HG02798 (cell line): ENCODE measurements around the gene BAAT.
"Not testable (repeated sequence)": the region's sequence is repeated elsewhere in the genome, so short reads cannot be mapped to it uniquely, and the experiment has no call there.

Source experiments
- ATAC-seq: cut with Tn5 transposase; IDR thresholded peaks from one replicate; pipeline ENCODE4 v1.9.1; 2021; ENCODE audit warnings: mild to moderate bottlenecking; ENCODE audit not compliant: unreplicated experiment, poor library complexity

Gene BAAT

DNA sequence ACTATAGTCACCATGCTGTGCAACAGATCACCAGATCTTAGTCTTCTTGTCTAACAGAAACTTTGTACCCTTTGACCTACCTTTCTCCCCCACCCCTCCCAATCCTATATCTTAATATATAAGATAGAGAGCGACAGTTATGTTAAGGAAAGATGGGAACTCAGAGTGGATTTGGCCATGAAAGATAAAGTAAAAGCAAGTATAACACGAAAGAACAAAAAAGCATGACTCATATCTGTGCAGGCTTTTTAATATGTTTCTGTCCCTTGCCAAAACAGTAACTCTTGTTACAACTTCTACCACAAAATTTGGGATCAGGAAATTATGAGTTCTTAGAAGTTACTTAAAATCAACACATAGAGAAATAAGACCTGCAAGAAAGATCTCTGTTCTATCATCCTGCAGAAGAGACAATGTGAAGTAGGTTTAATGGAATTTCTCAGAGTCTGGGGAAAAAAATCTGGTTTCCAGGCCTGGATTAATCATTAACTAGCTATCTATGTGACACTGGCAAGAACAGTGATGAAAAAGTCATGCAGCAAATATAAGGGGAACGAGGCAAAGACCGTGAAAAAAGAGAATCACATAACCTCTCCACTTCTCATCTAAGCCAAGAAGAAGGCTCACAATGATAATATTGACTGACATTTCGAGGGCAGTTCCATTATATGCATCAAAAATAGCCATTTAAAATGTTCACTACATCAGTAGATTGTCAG is 18.6 kb downstream of the BAAT start:
- ATAC-seq = no peak

DNA sequence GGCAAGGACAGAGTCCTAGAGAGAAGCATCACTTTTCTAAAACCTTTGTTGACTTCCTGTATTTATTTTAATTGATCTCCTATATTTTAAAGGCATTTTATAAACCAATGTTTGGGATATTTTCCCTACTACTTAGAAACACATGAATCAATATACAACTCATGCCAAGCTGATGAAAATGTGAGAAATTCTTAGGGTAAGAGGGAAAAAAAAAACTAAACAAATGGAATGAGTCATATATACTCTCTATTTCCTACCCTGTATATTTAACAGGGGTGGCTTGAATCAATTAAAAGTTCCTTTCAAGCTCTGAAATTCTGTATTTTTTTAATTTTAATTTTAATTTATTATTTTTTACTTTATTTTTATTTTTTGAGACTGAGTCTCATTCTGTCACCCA is 19.6 kb downstream of the BAAT start:
- ATAC-seq = no peak

DNA sequence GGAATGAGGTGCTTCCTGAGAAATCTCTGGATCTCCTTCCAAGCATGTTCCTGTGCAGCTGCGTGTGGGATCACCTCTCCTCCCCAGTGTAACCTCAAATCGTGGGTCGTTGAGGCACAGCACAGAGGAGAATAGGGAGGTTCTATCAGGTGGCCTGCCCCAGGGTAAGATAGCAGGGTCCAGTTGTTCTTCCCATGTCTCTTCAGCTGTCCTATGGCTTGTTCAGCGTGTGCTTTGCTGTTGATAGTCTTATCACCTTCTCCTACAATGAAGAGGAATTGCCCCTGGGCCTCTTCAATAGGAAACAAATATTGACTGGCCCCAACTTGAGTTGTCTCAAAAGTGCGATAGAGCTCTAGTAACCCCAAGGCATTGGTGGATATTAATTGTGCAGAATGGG is 22.4 kb downstream of the BAAT start:
- ATAC-seq = no peak

DNA sequence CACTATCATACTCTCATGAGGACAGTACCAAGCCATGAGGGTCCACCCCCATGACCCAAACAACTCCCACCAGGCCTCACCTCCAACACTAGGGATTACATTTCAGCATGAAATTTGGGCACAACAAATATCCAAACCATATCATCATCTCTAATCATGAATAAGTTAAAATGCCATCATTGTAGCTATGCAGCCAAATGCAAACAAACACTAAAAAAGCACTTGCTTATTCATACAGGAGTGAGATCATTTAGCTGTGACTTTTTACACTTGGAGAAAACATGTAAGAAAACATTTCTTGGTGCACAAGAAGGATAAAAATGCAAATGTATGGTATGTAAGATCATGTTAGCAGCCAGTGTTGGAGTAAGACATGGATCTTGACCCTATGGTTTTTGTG is 24.2 kb downstream of the BAAT start:
- ATAC-seq = no peak

DNA sequence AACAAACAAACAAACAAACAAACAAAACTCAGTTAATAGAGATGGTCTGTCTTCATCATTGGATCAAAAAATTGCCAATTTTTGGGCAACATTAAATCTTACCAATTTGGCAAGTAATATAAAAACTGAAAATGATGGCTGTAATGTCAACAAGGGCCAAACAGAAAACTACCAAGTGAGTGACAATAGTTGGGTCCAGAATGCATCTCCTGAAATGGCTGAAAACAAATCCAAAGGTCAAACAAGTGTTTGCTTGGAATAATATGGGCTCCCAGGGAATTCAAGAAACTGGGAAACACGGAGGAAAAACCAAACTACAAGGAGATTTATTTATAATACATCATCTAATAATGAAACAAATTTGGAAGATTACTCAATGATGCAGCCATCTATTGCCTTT is 25.1 kb downstream of the BAAT start:
- ATAC-seq = no peak

DNA sequence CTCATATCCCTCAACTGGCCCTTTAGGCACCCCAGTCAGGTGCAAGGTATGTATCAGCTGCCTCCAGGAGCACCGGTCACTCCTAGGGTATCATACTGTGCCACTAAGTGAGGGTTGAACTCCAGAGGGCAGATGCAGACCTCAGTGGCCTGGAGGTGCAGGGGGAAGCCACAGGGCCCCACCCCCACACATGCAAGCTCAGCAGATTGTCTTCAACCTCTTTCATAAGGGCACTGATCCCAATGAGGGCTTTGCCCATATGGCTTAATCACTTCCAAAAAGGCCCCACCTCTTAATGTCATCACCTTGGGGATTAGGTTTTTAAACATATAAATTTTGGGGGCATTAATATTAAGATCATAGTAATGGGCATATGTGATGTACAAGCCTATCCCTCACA is 28.2 kb downstream of the BAAT start:
- no peak for ATAC-seq

DNA sequence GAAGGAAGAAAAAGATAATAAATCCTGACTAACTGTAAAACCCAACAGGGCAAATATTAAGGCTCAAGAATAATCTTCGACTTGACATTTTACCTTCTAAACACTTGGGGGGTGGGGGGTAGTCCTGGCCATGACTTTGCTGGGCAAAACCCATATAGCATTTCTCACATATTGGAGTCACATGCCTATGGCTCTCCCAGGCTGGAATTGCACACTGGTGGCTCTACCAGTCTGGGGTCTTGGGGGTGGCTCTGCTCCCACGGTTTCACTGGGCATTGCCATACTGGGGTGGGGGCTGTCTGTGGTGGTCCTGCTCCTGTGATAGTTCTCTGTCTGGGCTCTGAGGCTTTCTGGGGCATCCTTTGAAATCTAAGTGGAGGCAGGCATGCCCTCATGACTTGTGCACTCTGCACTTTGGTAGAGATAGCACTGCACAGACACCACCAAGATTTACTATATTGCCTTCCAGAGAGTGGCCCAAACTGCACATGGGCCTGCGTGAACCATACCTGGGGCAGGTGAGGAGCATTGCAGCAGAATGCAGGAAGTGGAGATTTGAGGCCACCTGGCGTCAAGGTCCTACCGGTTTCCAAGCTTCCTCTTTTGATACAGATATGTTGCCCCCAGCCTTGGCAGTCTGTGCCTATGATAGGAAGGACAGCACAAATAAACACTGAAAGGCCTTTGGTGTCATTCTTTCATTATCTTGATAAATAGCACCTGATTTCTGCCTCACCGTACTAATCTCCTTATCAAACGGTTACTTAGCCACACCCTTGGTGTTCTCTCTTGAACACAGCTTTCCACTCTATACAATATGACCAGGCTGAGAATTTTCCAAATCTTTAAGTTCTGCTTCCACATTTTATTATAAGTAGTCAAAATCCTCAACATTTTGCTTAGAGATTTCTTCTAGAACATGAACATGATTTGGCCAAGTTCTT is 29.8 kb downstream of the BAAT start:
- ATAC-seq = no peak

DNA sequence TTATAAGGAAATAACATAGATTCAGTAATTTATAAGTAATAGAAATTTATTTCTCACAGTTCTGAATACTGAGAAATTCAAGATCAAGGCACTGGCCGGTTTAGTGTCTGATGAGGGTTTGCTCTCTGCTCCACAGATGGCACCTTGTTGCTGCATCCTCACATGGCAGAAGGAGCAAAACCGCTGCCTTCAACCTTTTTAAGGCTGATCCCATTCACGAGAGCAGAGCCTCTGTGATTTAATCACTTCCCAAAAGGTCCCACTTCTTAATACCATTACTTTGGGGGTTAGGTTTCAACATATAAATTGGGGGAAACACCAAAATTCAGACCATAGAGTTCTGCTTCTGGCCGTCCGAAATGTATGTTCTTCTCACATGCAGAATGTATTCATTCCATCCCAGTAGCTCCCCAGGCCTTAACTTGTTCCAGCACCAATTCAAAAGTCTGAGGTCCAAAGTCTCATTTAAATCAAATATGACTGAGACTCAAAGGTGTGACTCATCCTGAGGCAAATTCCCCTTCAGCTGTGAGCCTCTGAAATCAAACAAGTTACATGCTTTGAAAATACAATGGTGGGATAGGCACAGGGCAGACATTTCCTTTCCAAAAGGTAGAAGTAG is 30.6 kb downstream of the BAAT start:
- no peak for ATAC-seq

DNA sequence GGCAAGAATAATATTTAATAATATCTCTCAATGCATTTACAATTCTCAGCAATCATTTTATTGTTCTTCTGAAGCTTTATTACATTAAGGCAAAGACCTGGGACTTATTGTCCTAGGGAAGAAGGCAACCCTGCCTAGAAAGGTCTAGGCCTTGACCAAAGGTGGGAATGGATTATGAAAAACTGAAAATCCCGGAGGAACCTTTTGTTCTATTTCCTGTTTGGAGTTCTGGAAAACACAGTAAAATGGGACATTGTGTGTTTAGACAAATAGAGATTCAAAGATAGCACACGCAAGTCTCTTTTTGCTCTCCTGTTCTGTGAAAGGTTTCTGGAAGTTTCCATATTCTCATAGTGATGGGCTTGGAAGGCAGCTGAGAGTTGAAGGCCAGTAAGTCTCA is 31.1 kb downstream of the BAAT start:
- ATAC-seq = no peak

DNA sequence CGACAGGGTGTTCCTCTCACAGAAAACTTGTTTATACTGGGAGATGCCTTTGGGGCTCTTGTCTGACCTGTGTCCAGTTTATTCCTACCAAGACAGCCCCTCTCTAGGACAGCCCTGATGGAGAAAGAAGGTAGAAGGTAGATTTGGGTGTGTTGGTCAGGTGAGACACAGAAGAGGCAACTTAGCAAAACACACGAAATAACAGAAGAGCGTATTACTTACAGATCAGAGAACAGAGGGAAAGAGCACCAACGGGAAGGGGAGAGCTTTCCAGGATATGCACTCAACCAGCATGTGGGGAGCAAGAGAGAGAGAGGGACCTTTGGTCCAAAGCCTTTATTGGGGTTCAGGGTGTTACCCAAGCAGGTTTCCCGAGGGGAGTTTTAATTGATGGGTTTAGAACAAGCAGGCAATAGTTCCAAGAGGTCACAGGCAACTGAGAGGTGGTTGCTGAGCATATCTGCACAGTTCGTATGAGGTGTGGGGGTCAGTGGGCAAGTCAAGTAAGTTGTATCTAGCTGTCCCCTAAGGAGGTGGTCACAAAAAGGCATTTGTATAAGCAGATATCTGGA is 31.8 kb downstream of the BAAT start:
- no peak for ATAC-seq

DNA sequence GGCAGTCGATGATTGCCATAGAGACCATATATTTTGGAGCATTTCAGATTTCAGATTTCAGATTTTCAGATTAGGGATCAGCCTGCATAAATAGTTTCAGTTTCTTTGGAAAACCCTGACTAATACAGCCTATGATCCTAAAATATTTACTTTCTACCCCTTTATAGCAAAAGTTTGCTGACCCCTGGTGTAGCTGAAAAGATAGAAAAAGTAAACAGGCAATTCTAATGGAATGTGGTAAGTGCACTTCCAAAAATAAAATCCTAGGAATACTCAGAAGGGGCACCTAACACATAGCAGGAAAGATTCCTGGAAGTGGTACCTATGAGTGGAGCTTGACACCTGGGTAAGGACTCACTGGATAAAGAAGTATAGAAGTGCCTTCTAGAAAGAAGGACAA is 34.5 kb downstream of the BAAT start:
- no peak for ATAC-seq

DNA sequence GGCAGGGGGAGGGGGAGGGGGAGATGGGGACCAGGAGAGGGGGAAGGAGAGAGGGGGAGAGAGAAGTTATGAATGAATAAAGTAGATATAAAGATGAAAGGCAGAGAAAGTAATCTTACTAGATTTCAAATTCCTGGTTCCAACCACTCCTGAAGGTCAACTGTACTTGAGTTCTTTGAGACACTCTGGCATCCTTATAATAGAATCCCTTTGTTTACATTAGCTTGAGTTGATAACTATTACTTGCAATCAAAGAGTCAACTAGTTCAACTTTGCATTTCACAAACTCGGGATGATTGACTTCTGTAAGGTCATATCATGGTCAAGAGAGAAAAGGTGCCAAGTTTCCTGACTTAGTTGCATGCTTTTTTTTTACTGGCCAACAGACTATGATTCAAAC is 42.2 kb downstream of the BAAT start:
- ATAC-seq = no peak

DNA sequence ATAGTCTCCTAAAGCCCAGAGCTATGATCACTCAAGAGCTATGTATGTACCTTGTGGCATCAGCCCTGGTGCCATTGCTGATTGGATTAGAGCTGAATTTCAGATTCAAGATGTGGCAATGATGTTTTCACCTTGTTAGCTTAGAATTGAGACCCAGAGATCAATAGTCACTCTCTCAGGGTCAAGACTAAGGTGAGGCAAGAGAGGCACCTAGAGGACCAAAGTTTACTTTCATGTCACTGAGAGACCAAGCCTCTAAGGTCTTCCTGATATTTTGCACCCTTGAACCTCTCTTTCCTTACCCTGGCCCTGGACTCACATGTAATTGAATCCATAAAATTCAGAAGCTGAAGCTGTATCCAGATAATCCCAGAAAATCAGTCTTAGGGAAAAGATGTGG is 42.8 kb downstream of the BAAT start:
- ATAC-seq = no peak

DNA sequence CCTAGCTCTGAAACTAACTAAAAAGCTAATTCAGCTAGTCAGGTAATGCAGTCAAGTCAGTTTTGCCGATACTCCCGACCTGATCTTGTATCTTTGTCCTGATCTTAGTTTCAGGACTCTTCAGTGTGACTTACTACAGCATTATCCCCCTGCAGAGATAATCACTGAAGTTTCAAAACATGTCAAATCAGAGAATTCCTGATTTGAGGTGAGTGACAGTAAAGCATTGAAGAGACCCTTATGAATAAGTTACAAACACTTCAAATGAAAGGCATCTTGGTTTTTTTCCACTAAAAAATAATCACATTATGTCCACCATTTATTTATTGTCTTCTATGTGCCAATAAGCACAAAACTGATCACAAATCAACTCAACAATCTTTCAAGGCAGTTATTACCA is 47.6 kb downstream of the BAAT start:
- no peak for ATAC-seq

DNA sequence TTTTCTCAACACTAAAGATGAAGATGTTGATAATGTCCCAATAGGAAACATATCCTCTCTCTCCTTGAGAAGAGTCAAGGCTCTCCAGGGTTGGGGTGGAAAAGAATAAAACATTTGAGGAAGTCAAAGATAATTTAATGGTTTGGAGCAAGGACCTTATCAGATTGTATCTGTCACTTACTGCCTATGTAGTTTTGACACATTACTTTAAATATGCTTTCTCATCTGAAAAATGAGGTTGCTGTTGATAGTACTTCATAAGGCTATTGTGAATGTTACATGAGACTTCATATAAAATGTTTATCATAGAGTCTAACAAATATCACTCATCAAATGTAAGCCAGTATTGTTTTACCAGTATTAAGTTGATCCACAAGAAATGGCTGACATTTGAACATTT is 48.7 kb downstream of the BAAT start:
- ATAC-seq = no peak

DNA sequence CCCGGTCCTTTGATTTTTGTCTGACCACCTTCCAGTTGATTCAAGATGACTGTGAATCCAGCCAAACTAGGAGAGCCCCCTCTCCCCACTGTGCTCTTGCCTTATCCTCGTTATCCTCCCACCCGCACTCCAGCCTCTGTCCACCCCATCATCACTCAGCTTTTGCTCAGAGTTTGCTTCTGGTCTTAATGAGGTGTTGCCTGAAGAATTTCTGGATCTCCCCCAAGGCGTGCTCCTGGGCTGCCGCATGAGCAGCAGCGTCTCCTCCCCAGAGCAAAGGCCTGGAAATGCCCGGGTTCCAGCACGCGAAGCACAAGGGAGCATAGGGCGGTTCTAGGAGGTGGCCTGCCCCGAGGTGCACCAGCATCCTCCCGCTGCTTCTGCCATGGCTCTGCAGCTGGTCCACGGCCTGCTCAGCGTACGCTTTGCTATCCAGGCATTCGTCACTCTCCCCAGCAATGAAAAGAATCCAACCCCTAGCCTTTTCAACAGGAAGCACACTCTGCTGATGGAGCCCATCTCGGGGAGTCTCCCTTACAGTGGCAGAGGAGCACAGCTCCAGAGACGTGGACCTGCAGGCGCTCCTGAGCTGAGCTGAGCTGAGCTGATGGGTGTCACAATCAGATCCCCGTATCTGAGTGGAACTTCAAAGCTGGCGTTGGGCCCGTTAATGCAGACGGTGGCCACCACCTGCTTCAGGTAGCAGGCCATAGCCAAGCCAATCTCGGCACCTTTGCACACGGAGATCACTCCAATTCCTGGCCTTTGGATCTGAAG is 50.7 kb downstream of the BAAT start:
- ATAC-seq = no peak

DNA sequence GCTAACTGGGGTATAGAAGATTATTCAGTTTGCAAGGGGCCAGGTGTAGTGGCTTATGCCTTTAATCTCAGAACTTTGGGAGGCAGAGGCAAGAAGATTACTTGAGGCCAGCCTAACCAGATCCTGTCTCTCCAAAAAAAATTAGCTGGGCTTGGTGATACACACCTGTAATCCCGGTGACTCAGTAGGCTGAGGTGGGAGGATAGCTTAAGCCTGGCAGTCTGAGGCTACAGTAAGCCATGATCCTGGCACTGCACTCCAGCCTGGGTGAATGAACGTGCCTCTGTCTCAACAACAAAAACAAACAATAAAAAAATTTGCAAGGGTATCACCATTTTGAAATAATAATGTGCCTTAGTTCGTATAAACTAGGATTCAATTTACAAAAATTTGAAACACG is 51.3 kb downstream of the BAAT start:
- no peak for ATAC-seq

DNA sequence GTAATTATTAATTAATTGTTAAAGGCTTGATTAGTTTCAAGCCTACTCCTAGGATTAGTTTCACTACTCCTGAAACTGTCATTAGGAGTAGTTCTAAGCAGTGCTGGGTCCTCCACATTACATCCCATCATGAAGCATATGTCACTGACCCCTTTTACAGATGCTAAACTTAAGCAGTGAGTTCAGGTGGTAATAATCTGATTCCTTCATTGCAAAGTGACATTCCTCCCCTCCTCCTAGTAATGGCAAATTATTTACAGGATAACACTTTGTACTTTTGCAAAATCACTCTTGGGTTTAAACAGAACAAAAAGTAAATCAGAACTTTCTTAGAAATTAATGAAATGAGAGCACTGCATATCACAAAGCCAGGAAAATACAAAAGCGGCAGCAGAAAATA is 52.4 kb downstream of the BAAT start:
- no peak for ATAC-seq

DNA sequence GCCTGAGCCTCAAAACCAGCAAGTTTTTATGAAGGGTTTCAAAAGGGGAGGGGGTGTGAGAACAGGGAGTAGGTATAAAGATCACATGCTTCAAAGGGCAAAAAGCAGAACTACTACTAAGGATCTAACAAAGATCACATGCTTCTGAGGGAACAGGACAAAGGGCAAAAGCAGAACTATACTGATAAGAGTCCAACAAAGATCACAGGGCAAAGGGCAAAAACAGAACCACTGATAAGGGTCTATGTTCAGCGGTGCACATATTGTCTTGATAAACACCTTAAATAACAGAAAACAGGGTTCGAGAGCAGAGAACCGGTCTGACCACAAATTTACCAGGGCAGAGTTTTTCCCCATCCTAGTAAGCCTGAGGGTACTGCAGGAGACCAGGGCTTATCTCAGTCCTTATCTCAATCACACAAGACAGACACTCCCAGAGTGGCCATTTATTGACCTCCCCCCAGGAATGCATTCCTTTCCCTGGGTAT is 57.3 kb downstream of the BAAT start:
- ATAC-seq = not testable (repeated sequence)

DNA sequence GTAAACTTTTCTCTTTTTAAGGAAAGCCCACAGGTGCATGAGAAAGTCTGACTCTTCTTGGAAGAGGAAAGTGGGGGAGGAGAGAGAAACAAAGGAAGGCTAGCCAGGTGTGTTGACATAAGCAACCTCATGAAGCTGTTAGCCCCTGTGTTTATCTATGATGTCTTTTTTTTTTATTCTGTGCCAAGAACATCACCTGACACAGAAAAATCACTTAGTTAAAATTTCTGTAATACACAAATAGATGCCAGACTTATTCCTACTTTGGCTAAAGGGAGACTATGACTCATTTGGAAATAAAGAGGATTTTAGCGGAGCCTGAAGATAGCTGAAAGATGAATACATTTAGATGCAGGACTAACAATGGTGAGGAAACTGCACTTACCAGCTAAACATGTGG is 58.3 kb downstream of the BAAT start:
- ATAC-seq = no peak
